H1 (cell line): Measurements from ENCODE around the gene TSPOAP1. TPM values are rescaled to one million over a fixed set of nuclear protein-coding genes. Genes with fewer than 3 reads are reported as not detected.

Experiments
- CTCF ChIA-PET: fragments of 300-600 bp; sonication (Branson Sonifier 250); formaldehyde crosslinking; loops from one replicate; lab custom pipeline; 2021; ENCODE audit not compliant: partially characterized antibody; lab: Charles Lee
- POLR2A ChIA-PET: fragments of 300-600 bp; sonication (Branson Sonifier 250); formaldehyde crosslinking; loops from one replicate; lab custom pipeline; 2021; ENCODE audit warnings: inconsistent platforms; ENCODE audit not compliant: partially characterized antibody; lab: Charles Lee
- DNase-seq, 2 experiments: peaks; one replicate each; pipeline versions ENCODE4 v3.0.0 to v3.0.0-alpha.2; 2010 to 2022; ENCODE audit warnings: low spot score in 2 of 2, low read depth in 1 of 2, mixed read lengths in 1 of 2
- FAIRE-seq: peaks from 2 replicates; lab custom pipeline; 2011; peaks lifted over from hg19 to GRCh38; lab: Jason Lieb, UNC
- H2AFZ ChIP-seq: 2 replicates; pipeline ENCODE4 v1.8.1; 2012; ENCODE audit warnings: low read length, inconsistent platforms
- H2AK5ac ChIP-seq: 2 replicates; pipeline ENCODE4 v1.6.1; 2013; ENCODE audit warnings: low read depth, low read length
- H2BK120ac ChIP-seq: replicated peaks from 2 replicates; pipeline ENCODE3; 2013; ENCODE audit warnings: low read depth, low read length, inconsistent platforms
- H2BK12ac ChIP-seq: 2 replicates; pipeline ENCODE4 v1.6.1; 2013; ENCODE audit warnings: low read depth, low read length
- H2BK15ac ChIP-seq: 2 replicates; pipeline ENCODE4 v1.6.1; 2013; ENCODE audit warnings: low read length
- H2BK20ac ChIP-seq: 2 replicates; pipeline ENCODE4 v1.6.1; 2013; ENCODE audit warnings: low read length
- H2BK5ac ChIP-seq: 2 replicates; pipeline ENCODE4 v1.6.1; 2013; ENCODE audit warnings: low read depth, low read length
- H3K14ac ChIP-seq: 2 replicates; pipeline ENCODE4 v1.6.1; 2013; ENCODE audit warnings: inconsistent platforms; ENCODE audit not compliant: insufficient read length
- H3K18ac ChIP-seq: 2 replicates; pipeline ENCODE4 v1.6.1; 2013; ENCODE audit warnings: low read length; ENCODE audit errors: extremely low read depth
- H3K23ac ChIP-seq: 2 replicates; pipeline ENCODE4 v1.6.1; 2013; ENCODE audit warnings: inconsistent platforms; ENCODE audit not compliant: insufficient read length
- H3K23me2 ChIP-seq: 2 replicates; pipeline ENCODE4 v1.6.1; 2013; ENCODE audit warnings: low read depth, low read length
- H3K27ac ChIP-seq: 2 replicates; pipeline ENCODE4 v1.6.1; 2011; ENCODE audit warnings: low read depth, low read length, inconsistent platforms
- H3K27me3 ChIP-seq, 4 experiments: replicated peaks in 1 of 4; 1 replicate in 1 of 4; 2 replicates in 3 of 4; pipeline versions ENCODE4 v1.6.1 to v1.8.1; 2011 to 2013; ENCODE audit warnings: low read length in 3 of 4, mild to moderate bottlenecking in 3 of 4, inconsistent platforms in 2 of 4, mixed read lengths in 2 of 4, moderate library complexity in 1 of 4; ENCODE audit not compliant: control insufficient read depth in 3 of 4, insufficient read depth in 3 of 4; ENCODE audit errors: extremely low read depth in 1 of 4
- H3K36me3 ChIP-seq, 4 experiments: 2 replicates each; pipeline versions ENCODE4 v1.6.1 to v1.8.1; 2011 to 2013; ENCODE audit warnings: mild to moderate bottlenecking in 4 of 4, low read length in 3 of 4, moderate library complexity in 2 of 4, control low read depth in 1 of 4, inconsistent platforms in 1 of 4; ENCODE audit not compliant: insufficient read depth in 4 of 4, control insufficient read depth in 2 of 4
- H3K4ac ChIP-seq: replicated peaks from 2 replicates; pipeline ENCODE3; 2013; ENCODE audit warnings: low read length, low read depth, mixed read lengths, inconsistent platforms; ENCODE audit not compliant: insufficient read length
- H3K4me1 ChIP-seq, 4 experiments: replicated peaks in 1 of 4; 1 replicate in 1 of 4; 2 replicates in 3 of 4; pipeline versions ENCODE4 v1.6.1 to v1.8.1; 2011 to 2013; ENCODE audit warnings: low read length in 3 of 4, inconsistent platforms in 2 of 4, mixed read lengths in 1 of 4; ENCODE audit not compliant: insufficient read depth in 4 of 4, control insufficient read depth in 3 of 4
- H3K4me2 ChIP-seq, 2 experiments: 2 replicates each; pipeline versions ENCODE4 v1.6.1 to v1.8.1; 2011 to 2013; ENCODE audit warnings: low read depth in 2 of 2, low read length in 2 of 2, control low read depth in 1 of 2, inconsistent platforms in 1 of 2, mild to moderate bottlenecking in 1 of 2; ENCODE audit not compliant: insufficient read depth in 1 of 2
- H3K4me3 ChIP-seq, 4 experiments: fragments of 200-600, 300-600 bp in 1 of 4; sonication (generic), shearing (Covaris generic), sonication (Bioruptor Twin) in 1 of 4; 2 replicates each; pipeline versions ENCODE4 v1.5.1 to v1.8.1; 2011 to 2016; ENCODE audit warnings: low read length in 4 of 4, low read depth in 3 of 4, control low read depth in 2 of 4, inconsistent platforms in 2 of 4, mild to moderate bottlenecking in 2 of 4, mixed read lengths in 1 of 4, moderate library complexity in 1 of 4; ENCODE audit not compliant: insufficient read depth in 2 of 4; ENCODE audit errors: extremely low read depth in 1 of 4
- H3K56ac ChIP-seq: replicated peaks from 2 replicates; pipeline ENCODE3; 2013; ENCODE audit warnings: low read depth, mild to moderate bottlenecking, mixed read lengths, low read length, inconsistent platforms; ENCODE audit not compliant: insufficient read length
- H3K79me1 ChIP-seq: 2 replicates; pipeline ENCODE4 v1.6.1; 2013; ENCODE audit warnings: low read depth, low read length, control low read depth
- H3K79me2 ChIP-seq, 2 experiments: 2 replicates each; pipeline versions ENCODE4 v1.6.1 to v1.8.1; 2012 to 2013; ENCODE audit warnings: low read length in 2 of 2, mild to moderate bottlenecking in 2 of 2, inconsistent platforms in 1 of 2; ENCODE audit not compliant: insufficient read depth in 2 of 2, control insufficient read depth in 1 of 2
- H3K9ac ChIP-seq, 4 experiments: replicated peaks in 1 of 4; 1 replicate in 1 of 4; 2 replicates in 3 of 4; pipeline versions ENCODE4 v1.6.1 to v1.8.1; 2011 to 2013; ENCODE audit warnings: low read depth in 3 of 4, low read length in 3 of 4, control low read depth in 2 of 4, mild to moderate bottlenecking in 2 of 4, moderate library complexity in 2 of 4, inconsistent platforms in 1 of 4; ENCODE audit errors: extremely low read depth in 1 of 4
- H3K9me3 ChIP-seq, 2 experiments: 2 replicates each; pipeline versions ENCODE4 v1.6.1 to v1.8.1; 2012 to 2013; ENCODE audit warnings: mild to moderate bottlenecking in 2 of 2, moderate library complexity in 2 of 2, control low read depth in 1 of 2, inconsistent platforms in 1 of 2, low read depth in 1 of 2, low read length in 1 of 2, mixed read lengths in 1 of 2; ENCODE audit not compliant: insufficient read depth in 2 of 2
- H4K20me1 ChIP-seq, 2 experiments: replicated peaks in 1 of 2; 2 replicates each; pipeline versions ENCODE3 to v1.8.1; 2011 to 2013; ENCODE audit warnings: inconsistent platforms in 2 of 2, low read length in 2 of 2, mild to moderate bottlenecking in 1 of 2; ENCODE audit not compliant: insufficient read depth in 2 of 2, control insufficient read depth in 1 of 2
- H4K5ac ChIP-seq: 2 replicates; pipeline ENCODE4 v1.6.1; 2013; ENCODE audit warnings: low read length, low read depth, mixed read lengths, inconsistent platforms; ENCODE audit not compliant: insufficient read length
- H4K8ac ChIP-seq: 2 replicates; pipeline ENCODE4 v1.8.0; 2013; ENCODE audit warnings: mild to moderate bottlenecking, moderate library complexity, low read length, inconsistent platforms; ENCODE audit not compliant: insufficient read depth; ENCODE audit errors: extremely low read depth
- H4K91ac ChIP-seq: replicated peaks from 2 replicates; pipeline ENCODE3; 2013; ENCODE audit warnings: low read length, mixed read lengths, inconsistent platforms; ENCODE audit not compliant: insufficient read length
- ASH2L ChIP-seq: fragments of 200-600, 300-600 bp; sonication (generic); IDR thresholded peaks from one replicate; pipeline ENCODE4 v1.7.1; 2017; ENCODE audit warnings: low read length
- CBX8 ChIP-seq: fragments of 300-800, 300-1000 bp; sonication (generic); IDR thresholded peaks from 2 replicates; pipeline ENCODE4 v1.7.1; 2016; ENCODE audit warnings: low read depth, low read length, borderline replicate concordance
- CHD2 ChIP-seq: IDR thresholded peaks from 2 replicates; pipeline ENCODE4 v1.6.1; 2012; ENCODE audit warnings: low read length, improper control_type of control experiment
- GTF2F1 ChIP-seq: IDR thresholded peaks from 2 replicates; pipeline ENCODE4 v1.6.1; 2012; ENCODE audit warnings: low read depth, low read length, improper control_type of control experiment, borderline replicate concordance
- HDAC6 ChIP-seq: IDR thresholded peaks from one replicate; pipeline ENCODE4 v1.7.1; 2012; ENCODE audit warnings: low read depth, mild to moderate bottlenecking, inconsistent platforms, low read length, moderate library complexity
- KDM1A ChIP-seq: fragments of 200-600, 300-600 bp; sonication (generic); IDR thresholded peaks from 2 replicates; pipeline ENCODE4 v1.7.1; 2016; ENCODE audit warnings: mild to moderate bottlenecking, low read length, borderline replicate concordance
- KDM4A ChIP-seq: IDR thresholded peaks from one replicate; pipeline ENCODE4 v1.7.1; 2012; ENCODE audit warnings: low read depth, mild to moderate bottlenecking, moderate library complexity, low read length, inconsistent platforms; ENCODE audit not compliant: severe bottlenecking
- KDM5A ChIP-seq: fragments of 200-600 bp; IDR thresholded peaks from 2 replicates; pipeline ENCODE4 v1.7.1; 2012; ENCODE audit warnings: mild to moderate bottlenecking, low read length, inconsistent platforms, mixed read lengths
- NRF1 ChIP-seq: IDR thresholded peaks from 2 replicates; pipeline ENCODE4 v1.6.1; 2011; ENCODE audit warnings: mild to moderate bottlenecking, low read depth, low read length, improper control_type of control experiment
- PHF8 ChIP-seq: fragments of 200-600 bp; sonication (generic); conservative IDR thresholded peaks from 2 replicates; pipeline ENCODE4 v1.7.1; 2012; ENCODE audit warnings: low read depth, mild to moderate bottlenecking, inconsistent platforms, low read length, moderate library complexity
- POLR2A ChIP-seq, 2 experiments: IDR thresholded peaks; 1 replicate in 1 of 2; 2 replicates in 1 of 2; pipeline ENCODE4 v1.6.1; 2011; ENCODE audit warnings: low read depth in 2 of 2, low read length in 2 of 2, mild to moderate bottlenecking in 2 of 2; ENCODE audit errors: control extremely low read depth in 1 of 2
- SIN3A ChIP-seq, 2 experiments: IDR thresholded peaks in 1 of 2; conservative IDR thresholded peaks in 1 of 2; 2 replicates each; pipeline ENCODE4 v1.6.1; 2011 to 2012; ENCODE audit warnings: low read length in 2 of 2, improper control_type of control experiment in 1 of 2, low read depth in 1 of 2, mild to moderate bottlenecking in 1 of 2
- WGBS, 2 experiments: shearing (Covaris generic) in 1 of 2; methylation state at CpG; one replicate each; pipeline versions ENCODE4 v1.1.6 to v1.1.7; 2013 to 2015; ENCODE audit warnings: low lambda C conversion rate in 2 of 2, mixed read lengths in 2 of 2, inconsistent platforms in 1 of 2, low coverage in 1 of 2, missing lambda C conversion rate in 1 of 2; ENCODE audit not compliant: insufficient replicate concordance in 2 of 2, insufficient coverage in 1 of 2, insufficient read length in 1 of 2; ENCODE audit errors: extremely low coverage in 1 of 2, missing lambda C conversion rate in 1 of 2; 5-methylcytosine and 5-hydroxymethylcytosine counted together
- polyA plus RNA-seq, 7 experiments: library from polyadenylated mRNA; depleted of rRNA in 3 of 7; stranded (reverse) in 5 of 7; unstranded in 2 of 7; fragments of >200 nt in 5 of 7; fragments of 200-250 nt in 2 of 7; gene quantifications; 1 replicate in 5 of 7; 2 replicates in 1 of 7; 4 replicates in 1 of 7; pipeline versions ENCODE4 v1.2.1 to v1.2.3, GENCODE V29; 2011 to 2013; ENCODE audit warnings: missing spikeins in 2 of 7, mixed read lengths in 2 of 7
- total RNA-seq: library from RNA; stranded (reverse); fragmentation: NEBNext Ultra II Directional; extraction: Animal tissue kit (Norgen Biotek cat#: 25700); gene quantifications from 2 replicates; pipeline ENCODE4 v1.2.1, GENCODE V29; 2021
- TF ChIP-seq, protein P1 (sequence below): IDR thresholded peaks from 2 replicates; pipeline ENCODE4 v1.6.1; 2012; ENCODE audit warnings: inconsistent platforms

Gene TSPOAP1
- total and polyA plus RNA-seq, 2 of the 8 experiments (the other 6 are each of a cell fraction or from before 2014, with no cell fraction given), result 7.6 to 9.2 TPM

DNA sequence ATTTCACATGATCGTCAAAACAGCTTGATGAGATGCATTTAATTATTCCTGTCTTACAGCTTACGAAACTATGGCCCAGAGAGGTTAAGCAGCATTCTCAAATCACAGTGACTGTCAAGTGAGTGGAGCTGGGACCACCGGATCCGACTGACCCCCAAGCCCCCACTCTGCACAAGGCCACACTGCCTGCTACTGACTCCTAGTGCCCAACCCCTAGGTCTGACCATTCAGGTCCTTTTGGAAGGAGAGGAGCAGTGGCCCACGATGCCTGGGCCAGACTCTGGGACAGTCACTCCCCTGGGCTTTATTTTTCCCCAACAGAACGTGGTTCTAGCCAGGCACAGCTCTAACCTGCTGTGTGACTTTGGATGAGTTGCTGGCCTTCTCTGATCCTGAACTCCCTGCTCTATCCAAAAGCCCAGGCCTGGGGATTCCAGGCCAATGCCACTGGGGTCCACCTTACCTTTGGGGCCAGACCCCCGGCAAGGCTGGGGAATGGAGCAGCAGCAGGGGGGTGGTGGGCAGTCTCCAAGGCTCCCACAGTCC is 9.9 kb downstream of the TSPOAP1 start:
- POLR2A ChIA-PET, result interaction anchor here (1.5 to 3.8 kb wide), 5 partner anchors 10 to 33 kb away, joined by 4 to 12 read pairs (median 7); partner anchors contain the start of gene SUPT4H1
- TF ChIP-seq NRF1, result no peak
- TF ChIP-seq, protein P1, sequence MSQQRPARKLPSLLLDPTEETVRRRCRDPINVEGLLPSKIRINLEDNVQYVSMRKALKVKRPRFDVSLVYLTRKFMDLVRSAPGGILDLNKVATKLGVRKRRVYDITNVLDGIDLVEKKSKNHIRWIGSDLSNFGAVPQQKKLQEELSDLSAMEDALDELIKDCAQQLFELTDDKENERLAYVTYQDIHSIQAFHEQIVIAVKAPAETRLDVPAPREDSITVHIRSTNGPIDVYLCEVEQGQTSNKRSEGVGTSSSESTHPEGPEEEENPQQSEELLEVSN, result no peak
- TF ChIP-seq POLR2A (IDR thresholded peaks at IDR 0.05; ENCODE audit: control extremely low read depth in 1 of 2, low read depth in 2 of 2, low read length in 2 of 2), result no peak
- no peak for TF ChIP-seq SIN3A (conservative IDR thresholded peaks at IDR 0.05 in 1 of 2, IDR thresholded peaks at IDR 0.05 in 1 of 2; ENCODE audit: low read depth in 1 of 2, low read length in 2 of 2)
- no peak for TF ChIP-seq KDM5A
- TF ChIP-seq HDAC6, result no peak
- TF ChIP-seq KDM4A, result no peak
- no peak for TF ChIP-seq ASH2L
- no peak for TF ChIP-seq KDM1A
- TF ChIP-seq PHF8, result no peak
- no peak for TF ChIP-seq CHD2
- no peak for TF ChIP-seq CBX8
- no peak for TF ChIP-seq GTF2F1

More for the DNA sequence above, 9.9 kb downstream of the TSPOAP1 start:
- Histone ChIP-seq H2AK5ac (no peak overlapping the region), H3K4me2 (no peak overlapping the region), H2AFZ (no peak overlapping the region), H3K18ac (no peak overlapping the region), H3K23me2 (no peaks in the 10 kb centered on the region; the same call in 1 of the 2 replicates), H2BK15ac (no peak overlapping the region), H3K9me3 (no peaks in the 10 kb centered on the region), H2BK120ac (no peak overlapping the region), H4K20me1 (no peaks in the 10 kb centered on the region), H3K14ac (no peak overlapping the region), H4K91ac (no peak overlapping the region), H3K9ac (no peak overlapping the region), H3K79me1 (no peaks in the 10 kb centered on the region), H3K23ac (no peak overlapping the region), H2BK5ac (no peak overlapping the region), H3K36me3 (no peaks in the 10 kb centered on the region), H3K4me1 (peaks cover 0 to 5% (median 1%) of the 10 kb centered on the region in 4 experiments; a peak in 5 of 7 replicates), H3K27ac (no peak overlapping the region), H3K4ac (no peak overlapping the region), H4K8ac (no peak overlapping the region), H3K56ac (no peak overlapping the region), H3K27me3 (peaks cover 0 to 8% (median 4%) of the 10 kb centered on the region in 4 experiments; a peak in 5 of 7 replicates), H3K79me2 (no peaks in the 10 kb centered on the region), H2BK20ac (no peak overlapping the region), H4K5ac (no peak overlapping the region), H2BK12ac (no peak overlapping the region), H3K4me3 (no peak overlapping the region)
- DNase-seq, result no peak
- 82% methylated on average over 7 of the region's 7 CpGs; no CpG with 5 or more reads in 1 of the 2 experiments for WGBS, 2 experiments
- CTCF ChIA-PET, result interaction anchor here (0.9 to 21.9 kb wide), 12 partner anchors 8 to 135 kb away, joined by 3 to 384 read pairs (median 14); partner anchors contain the start of genes RNF43 and TSPOAP1
- no peak for FAIRE-seq
